Upper lobe of right lung (tissue), 1 donor: ENCODE data around the gene GPR158. TPM values are rescaled to one million over a fixed set of nuclear protein-coding genes. Genes with fewer than 3 reads are reported as not detected.
"Not testable (repeated sequence)": the region's sequence is repeated elsewhere in the genome, so short reads cannot be mapped to it uniquely, and the experiment has no call there.

Source experiments
- ATAC-seq: fragments of 200-7000 bp; cut with Tn5 transposase; one replicate; pipeline ENCODE4 v1.9.1; 2020; ENCODE audit warnings: mild to moderate bottlenecking, moderate library complexity
- DNase-seq: peaks from one replicate; pipeline ENCODE4 v3.0.0-alpha.2; 2020
- H3K27ac ChIP-seq: fragments of 200-600 bp; one replicate; pipeline ENCODE4 v1.8.0; 2022
- H3K27me3 ChIP-seq: fragments of 200-600 bp; one replicate; pipeline ENCODE4 v1.8.0; 2022; ENCODE audit warnings: mild to moderate bottlenecking
- H3K36me3 ChIP-seq: fragments of 200-600 bp; one replicate; pipeline ENCODE4 v1.8.0; 2022
- H3K4me1 ChIP-seq: fragments of 200-600 bp; one replicate; pipeline ENCODE4 v1.8.0; 2022
- H3K4me3 ChIP-seq: fragments of 200-600 bp; one replicate; pipeline ENCODE4 v1.8.0; 2022; ENCODE audit warnings: mild to moderate bottlenecking
- H3K9me3 ChIP-seq: fragments of 200-600 bp; one replicate; pipeline ENCODE4 v1.8.0; 2022
- CTCF ChIP-seq: fragments of 200-600 bp; IDR thresholded peaks from one replicate; pipeline ENCODE4 v1.8.0; 2022; ENCODE audit warnings: antibody characterized with exemption
- intact Hi-C: fragments of 100-400 bp; cut with DNase I; formaldehyde crosslinking; loops from one replicate; pipeline ENCODE4 v1.11.0; 2022
- total RNA-seq: library from RNA; stranded (reverse); fragmentation: NEBNext Ultra II Directional; extraction: Animal tissue kit (Norgen Biotek cat#: 25700); gene quantifications from one replicate; pipeline ENCODE4 v1.2.1, GENCODE V29; 2021
- donor health status: DM: no; HTN: yes; CAD: no; lungs with severe emphysema.

The GPR158 gene
- total RNA-seq, 1 donor from 2014 or later: not detected

GRCh38 chr10:25304606-25305005 is 129.8 kb downstream of the GPR158 start:
- no peak for TF ChIP-seq CTCF
- intact Hi-C loops: no loop called here

GRCh38 chr10:25306386-25306785 is 131.6 kb downstream of the GPR158 start:
- ATAC-seq (no peak), DNase-seq (no peak)
- no peak overlapping the region for H3K27ac ChIP-seq
- no peaks in the 10 kb centered on the region for H3K36me3 ChIP-seq
- intact Hi-C loops: no loop called here
- H3K9me3 ChIP-seq: no peaks in the 10 kb centered on the region
- no peaks in the 10 kb centered on the region for H3K27me3 ChIP-seq
- no peak for TF ChIP-seq CTCF
- H3K4me3 ChIP-seq: no peak overlapping the region
- H3K4me1 ChIP-seq: no peaks in the 10 kb centered on the region

More at GRCh38 chr10:25304606-25305005, 129.8 kb downstream of the GPR158 start:
- no peak for ATAC-seq
- no peak for DNase-seq
- Histone ChIP-seq H3K9me3 (no peaks in the 10 kb centered on the region), H3K27me3 (no peaks in the 10 kb centered on the region), H3K36me3 (no peaks in the 10 kb centered on the region), H3K4me1 (no peaks in the 10 kb centered on the region), H3K4me3 (no peak overlapping the region), H3K27ac (no peak overlapping the region)

GRCh38 chr10:25308278-25308677 is 133.5 kb downstream of the GPR158 start:
- no peak for TF ChIP-seq CTCF
- intact Hi-C loops: no loop called here
- no peak for DNase-seq
- no peak for ATAC-seq
- Histone ChIP-seq H3K9me3 (no peaks in the 10 kb centered on the region), H3K36me3 (no peaks in the 10 kb centered on the region), H3K4me1 (no peaks in the 10 kb centered on the region), H3K27me3 (no peaks in the 10 kb centered on the region), H3K4me3 (no peak overlapping the region), H3K27ac (no peak overlapping the region)

GRCh38 chr10:25317596-25318211 is 142.9 kb downstream of the GPR158 start:
- DNase-seq, H3K27ac ChIP-seq, H3K27me3 ChIP-seq, H3K4me1 ChIP-seq, H3K9me3 ChIP-seq, ATAC-seq, H3K36me3 ChIP-seq, intact Hi-C loops, H3K4me3 ChIP-seq: not testable (repeated sequence)

- Histone ChIP-seq H3K27ac (no peak overlapping the region), H3K9me3 (no peaks in the 10 kb centered on the region), H3K36me3 (no peaks in the 10 kb centered on the region), H3K4me3 (no peak overlapping the region), H3K4me1 (no peaks in the 10 kb centered on the region), H3K27me3 (no peaks in the 10 kb centered on the region)
- DNase-seq (no peak), ATAC-seq (no peak)
- intact Hi-C loops: no loop called here
- TF ChIP-seq CTCF: no peak
These were observed 152.5 kb downstream of the GPR158 start for GRCh38 chr10:25327273-25327672.

GRCh38 chr10:25328361-25328760 is 153.6 kb downstream of the GPR158 start:
- no peak overlapping the region for H3K27ac ChIP-seq
- intact Hi-C loops: no loop called here
- H3K36me3 ChIP-seq: no peaks in the 10 kb centered on the region
- no peak for DNase-seq
- no peak for TF ChIP-seq CTCF
- no peaks in the 10 kb centered on the region for H3K9me3 ChIP-seq
- no peaks in the 10 kb centered on the region for H3K27me3 ChIP-seq
- H3K4me3 ChIP-seq: no peak overlapping the region
- H3K4me1 ChIP-seq: no peaks in the 10 kb centered on the region
- no peak for ATAC-seq

DNA sequence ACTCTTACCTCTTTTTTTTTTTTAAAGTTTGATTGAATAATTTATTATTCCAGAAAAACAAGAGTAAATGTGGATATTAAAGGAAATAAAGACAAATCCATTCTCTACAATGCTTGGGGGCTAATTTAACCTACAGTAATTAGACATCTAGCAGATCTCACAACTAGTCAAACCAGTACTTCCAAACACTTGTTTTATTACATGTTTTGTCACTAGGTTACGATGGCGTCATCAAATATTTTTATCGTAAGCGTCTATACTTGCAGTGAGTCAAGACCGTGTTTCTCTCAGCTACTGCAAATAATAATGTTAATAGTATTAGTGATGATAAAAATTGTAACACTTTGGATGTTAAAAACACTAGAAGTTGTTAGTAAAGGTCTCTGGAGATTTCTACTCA is 154.8 kb downstream of the GPR158 start:
- H3K27ac ChIP-seq, H3K36me3 ChIP-seq, H3K9me3 ChIP-seq, H3K27me3 ChIP-seq, ATAC-seq, H3K4me3 ChIP-seq, DNase-seq, intact Hi-C loops, H3K4me1 ChIP-seq: not testable (repeated sequence)
